GM23338 (cell line): ENCODE data around the gene ATF7IP2. TPM values are rescaled to one million over a fixed set of nuclear protein-coding genes. Genes with fewer than 3 reads are reported as not detected.
"Not testable (repeated sequence)": the region's sequence is repeated elsewhere in the genome, so short reads cannot be mapped to it uniquely, and the experiment has no call there.

Experiments used
- ATAC-seq: fragments of 200-7000 bp; cut with Tn5 transposase; 3 replicates; pipeline ENCODE4 v1.9.1; 2020
- DNase-seq: peaks from one replicate; pipeline ENCODE4 v3.0.0-alpha.2; 2015; ENCODE audit warnings: low spot score
- H2AFZ ChIP-seq: fragments of 200-600 bp; sonication (generic); 2 replicates; pipeline ENCODE4 v1.8.0; 2016; ENCODE audit warnings: antibody characterized with exemption, mild to moderate bottlenecking, moderate library complexity
- H3F3A ChIP-seq: fragments of 200-600 bp; sonication (generic); replicated peaks from 2 replicates; pipeline ENCODE4 v1.8.0; 2017; ENCODE audit warnings: antibody characterized with exemption, mixed run types, low read depth
- H3K27ac ChIP-seq: fragments of 200-600 bp; sonication (generic); 2 replicates; pipeline ENCODE4 v1.6.1; 2016; ENCODE audit warnings: low read depth
- H3K27me3 ChIP-seq: fragments of 200-600 bp; sonication (generic); 2 replicates; pipeline ENCODE4 v1.8.0; 2016; ENCODE audit warnings: mild to moderate bottlenecking, mixed run types, moderate library complexity; ENCODE audit not compliant: insufficient read depth
- H3K36me3 ChIP-seq: fragments of 200-600 bp; sonication (generic); 2 replicates; pipeline ENCODE4 v1.8.0; 2016; ENCODE audit warnings: mild to moderate bottlenecking; ENCODE audit not compliant: insufficient read depth
- H3K4me1 ChIP-seq: fragments of 200-600 bp; sonication (generic); 2 replicates; pipeline ENCODE4 v1.8.0; 2016; ENCODE audit warnings: mild to moderate bottlenecking, moderate library complexity; ENCODE audit not compliant: insufficient read depth
- H3K4me2 ChIP-seq: fragments of 200-600 bp; sonication (generic); 2 replicates; pipeline ENCODE4 v1.7.1; 2017; ENCODE audit warnings: mixed run types
- H3K4me3 ChIP-seq: fragments of 200-600 bp; sonication (generic); 2 replicates; pipeline ENCODE4 v1.6.1; 2016; ENCODE audit warnings: mixed run types
- H3K79me2 ChIP-seq: fragments of 200-600 bp; sonication (generic); replicated peaks from 2 replicates; pipeline ENCODE4 v1.8.0; 2017; ENCODE audit warnings: mild to moderate bottlenecking; ENCODE audit not compliant: insufficient read depth
- H3K9me2 ChIP-seq: fragments of 200-600 bp; sonication (generic); 2 replicates; pipeline ENCODE4 v1.8.0; 2017; ENCODE audit not compliant: insufficient read depth
- H4K20me1 ChIP-seq: fragments of 200-600 bp; sonication (generic); replicated peaks from 2 replicates; pipeline ENCODE4 v1.8.0; 2017; ENCODE audit warnings: mild to moderate bottlenecking; ENCODE audit not compliant: insufficient read depth
- H3K27ac Mint-ChIP-seq: 2 replicates; pipeline ENCODE4 v1.8.0; 2020; ENCODE audit warnings: inconsistent platforms, mild to moderate bottlenecking, moderate library complexity, mixed read lengths
- H3K27me3 Mint-ChIP-seq: 3 replicates; pipeline ENCODE4 v1.8.0; 2022; ENCODE audit warnings: low read depth, mild to moderate bottlenecking, moderate library complexity, mixed read lengths, inconsistent platforms; ENCODE audit not compliant: insufficient read depth, poor library complexity
- H3K36me3 Mint-ChIP-seq: 3 replicates; pipeline ENCODE4 v1.8.0; 2021; ENCODE audit warnings: low read depth, mild to moderate bottlenecking, inconsistent platforms, moderate library complexity, mixed read lengths
- H3K4me1 Mint-ChIP-seq: 3 replicates; pipeline ENCODE4 v1.8.0; 2020; ENCODE audit warnings: mild to moderate bottlenecking, inconsistent platforms, mixed read lengths
- H3K4me3 Mint-ChIP-seq: 3 replicates; pipeline ENCODE4 v1.8.0; 2021; ENCODE audit warnings: moderate library complexity, mild to moderate bottlenecking, inconsistent platforms, mixed read lengths
- H3K9me3 Mint-ChIP-seq: 3 replicates; pipeline ENCODE4 v1.8.0; 2020; ENCODE audit warnings: moderate library complexity, mild to moderate bottlenecking, inconsistent platforms, mixed read lengths
- CREB1 ChIP-seq: fragments of 250-450 bp; sonication (Bioruptor Pico); IDR thresholded peaks from 2 replicates; pipeline ENCODE4 v1.5.0; 2020; ENCODE audit warnings: low read depth, mild to moderate bottlenecking, moderate library complexity
- CTCF ChIP-seq, 2 experiments: fragments of 200-600 bp in 1 of 2; sonication (generic) in 1 of 2; conservative IDR thresholded peaks; 2 replicates each; pipeline versions ENCODE4 v1.5.1 to v1.6.1; 2016 to 2017; ENCODE audit warnings: antibody characterized with exemption in 2 of 2, low read depth in 2 of 2, mild to moderate bottlenecking in 2 of 2, moderate library complexity in 1 of 2
- ETS1 ChIP-seq: IDR thresholded peaks from 2 replicates; pipeline ENCODE4 v1.6.1; 2016; ENCODE audit warnings: antibody characterized with exemption
- EZH2 ChIP-seq: fragments of 200-600 bp; sonication (generic); IDR thresholded peaks from one replicate; pipeline ENCODE4 v1.8.0; 2017; ENCODE audit warnings: antibody characterized with exemption, mild to moderate bottlenecking, low read depth; ENCODE audit not compliant: unreplicated experiment
- EZH2phosphoT487 ChIP-seq: fragments of 200-600 bp; sonication (generic); IDR thresholded peaks from one replicate; pipeline ENCODE4 v1.8.1; 2018; ENCODE audit warnings: antibody characterized with exemption; ENCODE audit not compliant: unreplicated experiment
- NANOG ChIP-seq: IDR thresholded peaks from 2 replicates; pipeline ENCODE4 v1.6.1; 2016; ENCODE audit warnings: antibody characterized with exemption, borderline replicate concordance
- POLR2AphosphoS5 ChIP-seq: IDR thresholded peaks from 2 replicates; pipeline ENCODE4 v1.6.1; 2016; ENCODE audit warnings: antibody characterized with exemption, low read depth
- STAT1 ChIP-seq: IDR thresholded peaks from one replicate; pipeline ENCODE4 v1.6.1; 2016; ENCODE audit warnings: antibody characterized with exemption; ENCODE audit not compliant: unreplicated experiment
- ZNF114 ChIP-seq: fragments of 250-450 bp; sonication (Bioruptor Pico); IDR thresholded peaks from 2 replicates; pipeline ENCODE4 v1.5.0; 2020; ENCODE audit warnings: mild to moderate bottlenecking, moderate library complexity
- ZNF331 ChIP-seq: fragments of 250-450 bp; sonication (Bioruptor Pico); IDR thresholded peaks from 2 replicates; pipeline ENCODE4 v1.5.0; 2020; ENCODE audit warnings: low read depth, mild to moderate bottlenecking, moderate library complexity
- ZNF462 ChIP-seq: fragments of 250-450 bp; sonication (Bioruptor Pico); IDR thresholded peaks from 2 replicates; pipeline ENCODE4 v1.5.0; 2020; ENCODE audit warnings: mild to moderate bottlenecking, moderate library complexity
- polyA plus RNA-seq: library from polyadenylated mRNA; unstranded; fragments of >200 nt; fragmentation: Nextera tagmentation; extraction: Ambion mirVana; gene quantifications from 2 replicates; pipeline ENCODE4 v1.2.1, GENCODE V29; 2016
- total RNA-seq: library from RNA; depleted of rRNA; stranded (reverse); fragments of >200 nt; shearing (Covaris generic); gene quantifications from 2 replicates; pipeline ENCODE4 v1.2.3, GENCODE V29; 2014

Gene ATF7IP2
- total and polyA plus RNA-seq, 2 experiments from 2014 or later: 27.9 to 55.7 TPM

- H3K4me1 ChIP-seq, H3K27me3 Mint-ChIP-seq, H3K4me2 ChIP-seq, H3K4me3 ChIP-seq, H2AFZ ChIP-seq, H3K9me2 ChIP-seq, H3K27me3 ChIP-seq, H3K79me2 ChIP-seq, H3K27ac ChIP-seq, ATAC-seq, DNase-seq, H4K20me1 ChIP-seq, H3K4me1 Mint-ChIP-seq, H3K27ac Mint-ChIP-seq, H3F3A ChIP-seq, H3K4me3 Mint-ChIP-seq: not testable (repeated sequence)
- peaks cover 18% of the 10 kb centered on the region; the same call in 2 of the 3 replicates for H3K9me3 Mint-ChIP-seq
- H3K36me3 ChIP-seq: peaks cover 22% of the 10 kb centered on the region
- H3K36me3 Mint-ChIP-seq: peaks cover 62% of the 10 kb centered on the region
Observed at GRCh38 chr16:10476636-10477035, 90.8 kb downstream of the ATF7IP2 start.

- H3K79me2 ChIP-seq: no peaks in the 10 kb centered on the region
- no peak overlapping the region for H3K27ac Mint-ChIP-seq
- no peak overlapping the region for H3K4me2 ChIP-seq
- no peak overlapping the region for H3K4me3 Mint-ChIP-seq
- peaks cover 14% of the 10 kb centered on the region; the same call in 1 of the 2 replicates for H3K36me3 ChIP-seq
- no peaks in the 10 kb centered on the region for H3F3A ChIP-seq
- H3K9me3 Mint-ChIP-seq: peaks cover 25% of the 10 kb centered on the region
- H3K27ac ChIP-seq: no peak overlapping the region
- no peaks in the 10 kb centered on the region for H3K4me1 ChIP-seq
- no peaks in the 10 kb centered on the region for H3K27me3 ChIP-seq
- no peaks in the 10 kb centered on the region for H3K27me3 Mint-ChIP-seq
- no peaks in the 10 kb centered on the region for H3K9me2 ChIP-seq
- no peak overlapping the region for H3K4me3 ChIP-seq
- no peak overlapping the region for H2AFZ ChIP-seq
- peaks cover 65% of the 10 kb centered on the region for H3K36me3 Mint-ChIP-seq
- no peak for ATAC-seq
- H3K4me1 Mint-ChIP-seq: no peaks in the 10 kb centered on the region
- H4K20me1 ChIP-seq: no peaks in the 10 kb centered on the region
- DNase-seq: no peak
- TF ChIP-seq ZNF331 (CRISPR knock-in tag) (no peak), ZNF462 (CRISPR knock-in tag) (no peak), EZH2 (no peak), CREB1 (CRISPR knock-in tag) (no peak), ETS1 (no peak), NANOG (no peak), ZNF114 (CRISPR knock-in tag) (no peak), EZH2phosphoT487 (no peak), POLR2AphosphoS5 (no peak), CTCF (conservative IDR thresholded peaks at IDR 0.05; ENCODE audit: low read depth in 2 of 2) (no peak), STAT1 (no peak)
Observed at GRCh38 chr16:10480151-10480550, 94.3 kb downstream of the ATF7IP2 start.
